DND-41 (cell line): ENCODE measurements around the gene COL4A1.
A peak's percentile ranks its signal among the peaks of the same experiment; 100 is the strongest.

Experiments used
- ATAC-seq: fragments of 200-7000 bp; cut with Tn5 transposase; 3 replicates; pipeline ENCODE4 v1.9.1; 2021; ENCODE audit warnings: low read depth; ENCODE audit not compliant: insufficient read depth
- DNase-seq: peaks from one replicate; pipeline ENCODE4 v3.0.0-alpha.2; 2020
- H2AFZ ChIP-seq: 2 replicates; pipeline ENCODE4 v1.6.0; 2012; ENCODE audit warnings: low read depth, low read length
- H3K27ac ChIP-seq: 2 replicates; pipeline ENCODE4 v1.5.1; 2012; ENCODE audit warnings: low read length, inconsistent platforms
- H3K27me3 ChIP-seq: fragments of 200-600 bp; sonication (generic); 2 replicates; pipeline ENCODE4 v1.6.0; 2012; ENCODE audit warnings: low read length, mild to moderate bottlenecking, inconsistent platforms; ENCODE audit not compliant: insufficient read depth, poor library complexity
- H3K36me3 ChIP-seq: 2 replicates; pipeline ENCODE4 v1.5.1; 2012; ENCODE audit warnings: low read length, inconsistent platforms; ENCODE audit not compliant: insufficient read depth
- H3K4me1 ChIP-seq: 2 replicates; pipeline ENCODE4 v1.5.1; 2012; ENCODE audit warnings: mild to moderate bottlenecking, low read length; ENCODE audit not compliant: insufficient read depth
- H3K4me2 ChIP-seq: 2 replicates; pipeline ENCODE4 v1.6.0; 2012; ENCODE audit warnings: mild to moderate bottlenecking, moderate library complexity, low read length, inconsistent platforms; ENCODE audit not compliant: insufficient read depth
- H3K4me3 ChIP-seq, 2 experiments: fragments of 200-600 bp in 1 of 2; shearing (Covaris generic) in 1 of 2; 2 replicates each; pipeline ENCODE4 v1.5.1; 2012 to 2016; ENCODE audit warnings: inconsistent platforms in 2 of 2, low read length in 2 of 2, mild to moderate bottlenecking in 2 of 2, low read depth in 1 of 2, moderate library complexity in 1 of 2
- H3K79me2 ChIP-seq: 2 replicates; pipeline ENCODE4 v1.6.0; 2012; ENCODE audit warnings: low read length, inconsistent platforms; ENCODE audit not compliant: insufficient read depth
- H3K9ac ChIP-seq: 2 replicates; pipeline ENCODE4 v1.6.0; 2012; ENCODE audit warnings: low read depth, mild to moderate bottlenecking, inconsistent platforms, low read length, moderate library complexity
- H3K9me3 ChIP-seq: 2 replicates; pipeline ENCODE4 v1.5.1; 2012; ENCODE audit warnings: low read length, moderate library complexity, mild to moderate bottlenecking, inconsistent platforms; ENCODE audit not compliant: insufficient read depth, severe bottlenecking
- H4K20me1 ChIP-seq: 2 replicates; pipeline ENCODE4 v1.6.0; 2012; ENCODE audit warnings: low read length; ENCODE audit not compliant: insufficient read depth
- EZH2 ChIP-seq: IDR thresholded peaks from 3 replicates; pipeline ENCODE4 v1.6.1; 2012; ENCODE audit warnings: borderline replicate concordance, low read depth, mild to moderate bottlenecking, moderate library complexity, low read length, inconsistent platforms; ENCODE audit not compliant: severe bottlenecking
- TF ChIP-seq, protein P1 (sequence below): IDR thresholded peaks from 2 replicates; pipeline ENCODE4 v1.5.1; 2012; ENCODE audit warnings: borderline replicate concordance, low read length, moderate library complexity, mild to moderate bottlenecking; ENCODE audit not compliant: poor library complexity, severe bottlenecking; ENCODE audit errors: extremely low read depth

COL4A1 gene

DNA sequence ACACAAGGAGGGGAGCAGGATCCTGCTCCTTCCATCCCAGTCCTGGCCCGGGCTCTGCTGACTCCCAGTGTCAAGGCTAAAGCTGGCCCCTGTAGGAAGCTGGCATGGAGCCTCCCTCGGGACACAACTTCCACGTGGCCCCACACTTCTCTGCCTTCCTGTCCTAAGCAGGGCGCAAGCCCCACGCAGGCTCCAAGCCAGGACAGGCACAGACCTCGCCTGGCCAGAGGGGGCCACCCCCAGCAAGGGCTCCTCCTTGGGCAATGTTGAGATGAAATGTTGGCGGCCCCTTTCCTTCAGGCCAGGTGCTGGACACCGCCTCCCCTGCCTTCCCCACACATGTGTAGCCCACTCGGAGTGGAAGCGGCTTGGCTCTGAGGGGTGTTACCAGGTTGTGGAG lies 66.6 kb downstream of the COL4A1 start:
- Histone ChIP-seq H3K4me2 (no peak overlapping the region), H3K36me3 (no peaks in the 10 kb centered on the region), H2AFZ (no peak overlapping the region), H3K27me3 (peaks cover 59% of the 10 kb centered on the region), H3K9me3 (no peaks in the 10 kb centered on the region), H3K79me2 (no peaks in the 10 kb centered on the region), H3K4me3 (no peak overlapping the region), H3K27ac (no peak overlapping the region), H3K4me1 (no peaks in the 10 kb centered on the region), H4K20me1 (peaks cover 9% of the 10 kb centered on the region; the same call in 1 of the 2 replicates), H3K9ac (no peak overlapping the region)
- no peak for ATAC-seq
- no peak for DNase-seq
- TF ChIP-seq EZH2, result no peak
- TF ChIP-seq, protein P1, sequence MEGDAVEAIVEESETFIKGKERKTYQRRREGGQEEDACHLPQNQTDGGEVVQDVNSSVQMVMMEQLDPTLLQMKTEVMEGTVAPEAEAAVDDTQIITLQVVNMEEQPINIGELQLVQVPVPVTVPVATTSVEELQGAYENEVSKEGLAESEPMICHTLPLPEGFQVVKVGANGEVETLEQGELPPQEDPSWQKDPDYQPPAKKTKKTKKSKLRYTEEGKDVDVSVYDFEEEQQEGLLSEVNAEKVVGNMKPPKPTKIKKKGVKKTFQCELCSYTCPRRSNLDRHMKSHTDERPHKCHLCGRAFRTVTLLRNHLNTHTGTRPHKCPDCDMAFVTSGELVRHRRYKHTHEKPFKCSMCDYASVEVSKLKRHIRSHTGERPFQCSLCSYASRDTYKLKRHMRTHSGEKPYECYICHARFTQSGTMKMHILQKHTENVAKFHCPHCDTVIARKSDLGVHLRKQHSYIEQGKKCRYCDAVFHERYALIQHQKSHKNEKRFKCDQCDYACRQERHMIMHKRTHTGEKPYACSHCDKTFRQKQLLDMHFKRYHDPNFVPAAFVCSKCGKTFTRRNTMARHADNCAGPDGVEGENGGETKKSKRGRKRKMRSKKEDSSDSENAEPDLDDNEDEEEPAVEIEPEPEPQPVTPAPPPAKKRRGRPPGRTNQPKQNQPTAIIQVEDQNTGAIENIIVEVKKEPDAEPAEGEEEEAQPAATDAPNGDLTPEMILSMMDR, result no peak

DNA sequence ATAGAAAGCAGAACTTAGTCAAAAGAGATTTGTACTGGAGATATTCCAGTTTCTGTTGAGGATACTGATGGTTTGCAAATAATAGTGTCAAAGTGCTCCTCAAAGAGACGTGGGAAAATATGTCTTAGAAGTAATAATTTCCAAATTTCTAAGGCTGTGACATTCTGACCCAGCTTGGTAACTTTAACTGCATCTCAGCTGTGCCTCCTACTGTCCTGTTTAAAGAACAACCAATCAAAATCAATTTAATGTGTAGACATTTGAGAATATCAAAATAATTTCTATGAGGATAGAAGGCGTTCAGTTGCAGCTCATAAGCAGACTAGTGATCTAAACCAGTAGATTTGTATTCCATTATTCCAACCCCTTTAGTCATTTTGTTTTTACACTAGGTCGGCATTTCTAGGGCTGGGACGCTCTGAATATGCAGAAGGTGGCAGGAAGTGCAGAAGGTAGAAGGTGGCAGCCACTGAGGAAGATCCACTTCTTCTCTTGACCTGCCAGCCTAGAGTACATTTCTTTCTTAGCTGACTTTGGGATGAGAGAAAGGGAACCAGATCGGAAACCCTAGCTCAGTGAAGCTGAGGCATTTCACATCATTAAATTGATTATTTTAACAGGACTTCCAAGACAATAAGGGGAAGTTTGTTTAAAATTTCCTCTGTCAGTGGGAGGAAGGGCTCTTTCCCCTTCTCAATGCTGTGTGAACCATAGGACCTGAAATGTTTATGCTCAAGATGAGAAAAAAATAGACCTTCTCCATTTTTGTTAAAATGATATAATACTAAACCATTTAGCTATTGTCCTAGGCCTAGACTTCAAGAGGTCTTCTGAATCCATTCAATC lies 67.5 kb downstream of the COL4A1 start:
- Histone ChIP-seq H3K4me3 (no peak overlapping the region), H3K9ac (no peak overlapping the region), H3K4me1 (no peaks in the 10 kb centered on the region), H4K20me1 (peaks cover 9% of the 10 kb centered on the region; the same call in 1 of the 2 replicates), H3K79me2 (no peaks in the 10 kb centered on the region), H3K36me3 (no peaks in the 10 kb centered on the region), H2AFZ (no peak overlapping the region), H3K27me3 (peaks cover 53% of the 10 kb centered on the region), H3K9me3 (no peaks in the 10 kb centered on the region), H3K4me2 (no peak overlapping the region), H3K27ac (no peak overlapping the region)
- TF ChIP-seq, protein P1, result peak; percentile 19
- TF ChIP-seq EZH2, result no peak
- DNase-seq, result no peak
- ATAC-seq, result no peak

DNA sequence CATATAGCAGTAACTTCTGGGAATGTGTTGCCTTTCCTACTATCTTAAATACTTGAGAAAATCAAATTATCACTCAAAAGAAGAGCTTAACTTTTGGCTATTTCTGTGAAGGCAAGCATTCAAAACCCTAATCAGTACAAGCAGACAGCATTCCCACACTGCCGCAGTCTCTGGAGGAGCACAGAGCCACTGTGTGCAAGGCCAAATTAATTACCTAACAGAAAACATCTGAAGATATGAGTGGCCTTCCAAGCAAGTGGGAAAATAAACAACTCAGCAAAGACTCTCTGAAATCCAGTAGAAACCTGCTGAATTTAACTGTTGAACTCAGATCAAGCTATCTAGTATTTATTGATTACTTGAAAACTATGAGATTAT lies 68.2 kb downstream of the COL4A1 start:
- no peak for DNase-seq
- Histone ChIP-seq H3K27ac (no peak overlapping the region), H3K4me1 (no peaks in the 10 kb centered on the region), H3K4me3 (no peak overlapping the region), H3K36me3 (no peaks in the 10 kb centered on the region), H3K4me2 (no peak overlapping the region), H3K79me2 (no peaks in the 10 kb centered on the region), H3K9me3 (no peaks in the 10 kb centered on the region), H2AFZ (no peak overlapping the region), H4K20me1 (peaks cover 9% of the 10 kb centered on the region; the same call in 1 of the 2 replicates), H3K9ac (no peak overlapping the region), H3K27me3 (peaks cover 52% of the 10 kb centered on the region)
- ATAC-seq, result no peak
- no peak for TF ChIP-seq EZH2
- TF ChIP-seq, protein P1, result no peak
